ENCODE results near the gene CDH12. TPM values are rescaled to one million over a fixed set of nuclear protein-coding genes. Genes with fewer than 3 reads are reported as not detected.
"Not testable (repeated sequence)": the region's sequence is repeated elsewhere in the genome, so short reads cannot be mapped to it uniquely, and the experiment has no call there.

Gene CDH12
- total and polyA plus RNA-seq, 7 donors = not detected

- WGBS, 3 donors = 50 to 60% (median 54%) methylated on average over 2 of the region's 2 CpGs
- intact Hi-C loops (cut with DNase I) = not testable (repeated sequence)
Measured at GRCh38 chr5:22169226-22169625, 683.9 kb downstream of the CDH12 start.

GRCh38 chr5:22168704-22169103 lies 684.4 kb downstream of the CDH12 start:
- ATAC-seq; H3K9me3 ChIP-seq; H3K36me3 ChIP-seq (ENCODE audit: insufficient read depth in 1 of 2, low read depth in 1 of 2); H3K27me3 ChIP-seq (ENCODE audit: insufficient read depth in 3 of 3, low read length in 2 of 3); intact Hi-C loops (cut with DNase I); H3K27ac ChIP-seq; DNase-seq; H3K4me1 ChIP-seq; H3K4me3 ChIP-seq: not testable (repeated sequence)
- WGBS, 3 donors = no CpG with 5 or more reads among the region's 2 CpGs

More at GRCh38 chr5:22169226-22169625, 683.9 kb downstream of the CDH12 start:
- H3K36me3 ChIP-seq (ENCODE audit: insufficient read depth in 1 of 2, low read depth in 1 of 2); H3K27me3 ChIP-seq (ENCODE audit: insufficient read depth in 3 of 3, low read length in 2 of 3); H3K4me1 ChIP-seq; H3K4me3 ChIP-seq; DNase-seq; H3K27ac ChIP-seq; ATAC-seq; H3K9me3 ChIP-seq: not testable (repeated sequence)

- WGBS, 3 donors = 61 to 68% (median 64%) methylated on average over 2 of the region's 2 CpGs
- H3K36me3 ChIP-seq (ENCODE audit: insufficient read depth in 1 of 2, low read depth in 1 of 2); DNase-seq; H3K9me3 ChIP-seq; intact Hi-C loops (cut with DNase I); H3K27ac ChIP-seq; H3K27me3 ChIP-seq (ENCODE audit: insufficient read depth in 3 of 3, low read length in 2 of 3); H3K4me3 ChIP-seq; H3K4me1 ChIP-seq; ATAC-seq: not testable (repeated sequence)
Measured at GRCh38 chr5:22165931-22166330, 687.2 kb downstream of the CDH12 start.

GRCh38 chr5:22164910-22165748 lies 688.0 kb downstream of the CDH12 start:
- H3K36me3 ChIP-seq (ENCODE audit: insufficient read depth in 1 of 2, low read depth in 1 of 2); H3K9me3 ChIP-seq; H3K27ac ChIP-seq; H3K4me3 ChIP-seq; H3K4me1 ChIP-seq; intact Hi-C loops (cut with DNase I); DNase-seq; H3K27me3 ChIP-seq (ENCODE audit: insufficient read depth in 3 of 3, low read length in 2 of 3); ATAC-seq: not testable (repeated sequence)
- WGBS, 3 donors = 53 to 63% (median 59%) methylated on average over 3 to 4 of the region's 7 CpGs

GRCh38 chr5:22156953-22157352 lies 696.2 kb downstream of the CDH12 start:
- DNase-seq; intact Hi-C loops (cut with DNase I); H3K4me1 ChIP-seq; H3K9me3 ChIP-seq; H3K4me3 ChIP-seq; H3K36me3 ChIP-seq (ENCODE audit: insufficient read depth in 1 of 2, low read depth in 1 of 2); ATAC-seq; H3K27me3 ChIP-seq (ENCODE audit: insufficient read depth in 3 of 3, low read length in 2 of 3); H3K27ac ChIP-seq: not testable (repeated sequence)
- WGBS, 3 donors = no CpG with 5 or more reads among the region's 1 CpG

GRCh38 chr5:22154779-22155178 lies 698.4 kb downstream of the CDH12 start:
- intact Hi-C loops (cut with DNase I); H3K27me3 ChIP-seq (ENCODE audit: insufficient read depth in 3 of 3, low read length in 2 of 3); H3K36me3 ChIP-seq (ENCODE audit: insufficient read depth in 1 of 2, low read depth in 1 of 2); H3K27ac ChIP-seq; H3K9me3 ChIP-seq; ATAC-seq; H3K4me3 ChIP-seq; H3K4me1 ChIP-seq: not testable (repeated sequence)
- DNase-seq = peak in 1 of 2 donors; percentile 52
- WGBS, 3 donors = 31 to 42% (median 38%) methylated on average over 2 of the region's 2 CpGs

GRCh38 chr5:22151801-22152200 lies 701.3 kb downstream of the CDH12 start:
- H3K9me3 ChIP-seq; H3K36me3 ChIP-seq (ENCODE audit: insufficient read depth in 1 of 2, low read depth in 1 of 2); intact Hi-C loops (cut with DNase I); DNase-seq; H3K4me1 ChIP-seq; H3K27me3 ChIP-seq (ENCODE audit: insufficient read depth in 3 of 3, low read length in 2 of 3); H3K27ac ChIP-seq; ATAC-seq; H3K4me3 ChIP-seq: not testable (repeated sequence)
- WGBS, 3 donors = 70 to 75% (median 75%) methylated on average over 8 to 9 of the region's 9 CpGs

- ATAC-seq; H3K27ac ChIP-seq; H3K27me3 ChIP-seq (ENCODE audit: insufficient read depth in 3 of 3, low read length in 2 of 3); H3K4me3 ChIP-seq; H3K36me3 ChIP-seq (ENCODE audit: insufficient read depth in 1 of 2, low read depth in 1 of 2); intact Hi-C loops (cut with DNase I); DNase-seq; H3K9me3 ChIP-seq; H3K4me1 ChIP-seq: not testable (repeated sequence)
- WGBS, 3 donors = 100% methylated on average over 1 of the region's 1 CpG
Measured at GRCh38 chr5:22140418-22140817, 712.7 kb downstream of the CDH12 start.

GRCh38 chr5:22139662-22140300 lies 713.4 kb downstream of the CDH12 start:
- H3K27ac ChIP-seq; ATAC-seq; H3K36me3 ChIP-seq (ENCODE audit: insufficient read depth in 1 of 2, low read depth in 1 of 2); H3K4me3 ChIP-seq; H3K27me3 ChIP-seq (ENCODE audit: insufficient read depth in 3 of 3, low read length in 2 of 3); DNase-seq; intact Hi-C loops (cut with DNase I); H3K9me3 ChIP-seq; H3K4me1 ChIP-seq: not testable (repeated sequence)
- 11 to 18% (median 15%) methylated on average over 6 of the region's 6 CpGs for WGBS, 3 donors

Measured in psoas muscle (tissue), 8 donors.